Keratinocyte (primary cell): ENCODE measurements around the gene MSI2. TPM values are rescaled to one million over a fixed set of nuclear protein-coding genes. Genes with fewer than 3 reads are reported as not detected.

Source experiments
- DNase-seq: peaks from one replicate; pipeline ENCODE4 v3.0.0-alpha.2; 2011; ENCODE audit warnings: low read depth, missing footprints, low spot score
- FAIRE-seq: peaks from 2 replicates; lab custom pipeline; 2011; peaks lifted over from hg19 to GRCh38; lab: Jason Lieb, UNC
- H2AFZ ChIP-seq: 2 replicates; pipeline ENCODE4 v1.6.0; 2012; ENCODE audit warnings: low read length, control low read depth, inconsistent platforms; ENCODE audit not compliant: control insufficient read depth
- H3K27ac ChIP-seq: 2 replicates; pipeline ENCODE4 v1.5.1; 2011; ENCODE audit warnings: low read length; ENCODE audit not compliant: control insufficient read depth, insufficient read depth
- H3K27me3 ChIP-seq: 3 replicates; pipeline ENCODE4 v1.6.0; 2011; ENCODE audit warnings: low read length; ENCODE audit not compliant: control insufficient read depth, insufficient read depth; ENCODE audit errors: extremely low read depth
- H3K36me3 ChIP-seq, 2 experiments: 2 replicates in 1 of 2; 3 replicates in 1 of 2; pipeline ENCODE4 v1.5.1; 2011; ENCODE audit warnings: low read length in 2 of 2, mild to moderate bottlenecking in 1 of 2; ENCODE audit not compliant: control insufficient read depth in 2 of 2, insufficient read depth in 2 of 2; ENCODE audit errors: extremely low read depth in 1 of 2
- H3K4me1 ChIP-seq: 3 replicates; pipeline ENCODE4 v1.5.1; 2011; ENCODE audit warnings: low read length; ENCODE audit not compliant: control insufficient read depth, insufficient read depth; ENCODE audit errors: extremely low read depth
- H3K4me2 ChIP-seq: 3 replicates; pipeline ENCODE4 v1.6.0; 2011; ENCODE audit warnings: low read depth, low read length; ENCODE audit not compliant: control insufficient read depth, insufficient read depth; ENCODE audit errors: extremely low read depth
- H3K4me3 ChIP-seq, 3 experiments: fragments of 200-600 bp in 1 of 3; sonication (generic) in 1 of 3; 2 replicates in 2 of 3; 3 replicates in 1 of 3; pipeline ENCODE4 v1.5.1; 2011 to 2016; ENCODE audit warnings: low read length in 3 of 3, mild to moderate bottlenecking in 3 of 3, control low read depth in 2 of 3, inconsistent platforms in 1 of 3, low read depth in 1 of 3, mixed read lengths in 1 of 3, mixed run types in 1 of 3, moderate library complexity in 1 of 3; ENCODE audit not compliant: control insufficient read depth in 2 of 3, insufficient read depth in 2 of 3; ENCODE audit errors: extremely low read depth in 1 of 3
- H3K79me2 ChIP-seq: 2 replicates; pipeline ENCODE4 v1.6.0; 2012; ENCODE audit warnings: low read length; ENCODE audit not compliant: control insufficient read depth, insufficient read depth
- H3K9ac ChIP-seq: 3 replicates; pipeline ENCODE4 v1.6.0; 2011; ENCODE audit warnings: low read length; ENCODE audit not compliant: control insufficient read depth, insufficient read depth; ENCODE audit errors: extremely low read depth
- H3K9me1 ChIP-seq: 3 replicates; pipeline ENCODE4 v1.6.0; 2011; ENCODE audit warnings: low read length; ENCODE audit not compliant: control insufficient read depth, insufficient read depth; ENCODE audit errors: extremely low read depth
- H3K9me3 ChIP-seq: 2 replicates; pipeline ENCODE4 v1.5.1; 2012; ENCODE audit warnings: low read depth, low read length; ENCODE audit not compliant: control insufficient read depth
- H4K20me1 ChIP-seq: 3 replicates; pipeline ENCODE4 v1.6.0; 2011; ENCODE audit warnings: low read length; ENCODE audit not compliant: control insufficient read depth, insufficient read depth; ENCODE audit errors: extremely low read depth
- CTCF ChIP-seq, 3 experiments: IDR thresholded peaks in 1 of 3; conservative IDR thresholded peaks in 1 of 3; optimal IDR thresholded peaks in 1 of 3; 2 replicates in 2 of 3; 3 replicates in 1 of 3; pipeline versions ENCODE3 to v1.5.1; 2011; ENCODE audit warnings: low read length in 3 of 3, mild to moderate bottlenecking in 3 of 3, moderate library complexity in 2 of 3, control low read depth in 1 of 3, inconsistent platforms in 1 of 3; ENCODE audit not compliant: insufficient read depth in 2 of 3; ENCODE audit errors: extremely low read depth in 1 of 3
- EZH2 ChIP-seq: IDR thresholded peaks from one replicate; pipeline ENCODE4 v1.6.1; 2012; ENCODE audit warnings: inconsistent platforms, mild to moderate bottlenecking, low read length, moderate library complexity
- dilution Hi-C: fragments of 300-500 bp; cut with MboI; formaldehyde crosslinking; loops from one replicate; pipeline ENCODE4 v1.7.0; 2020; ENCODE audit warnings: low sequenced_read_pairs; ENCODE audit not compliant: extremely low pct_ligation_motif_present
- polyA plus RNA-seq, 5 experiments: library from polyadenylated mRNA; depleted of rRNA in 3 of 5; stranded (reverse) in 3 of 5; stranded (forward) in 1 of 5; unstranded in 1 of 5; fragments of >200 nt; gene quantifications; 1 replicate in 1 of 5; 2 replicates in 3 of 5; 3 replicates in 1 of 5; pipeline versions ENCODE4 v1.2.1 to v1.2.3, GENCODE V29; 2011 to 2012; ENCODE audit warnings: missing spikeins in 2 of 5, low read depth in 1 of 5, low replicate concordance in 1 of 5

Gene MSI2
- polyA plus RNA-seq, 1 donor (not counting 4 experiments of a cell fraction or from before 2014, with no cell fraction given): 22.3 TPM

- FAIRE-seq (no peak), DNase-seq (no peak)
- Histone ChIP-seq H3K4me2 (no peak overlapping the region), H3K9ac (no peak overlapping the region), H2AFZ (no peak overlapping the region), H3K9me3 (no peaks in the 10 kb centered on the region), H3K79me2 (no peaks in the 10 kb centered on the region), H3K4me3 (no peak overlapping the region), H3K9me1 (no peaks in the 10 kb centered on the region), H3K4me1 (no peaks in the 10 kb centered on the region), H3K27me3 (no peaks in the 10 kb centered on the region), H3K27ac (no peak overlapping the region), H4K20me1 (no peaks in the 10 kb centered on the region), H3K36me3 (peaks cover 0 to 5% of the 10 kb centered on the region in 2 experiments)
- dilution Hi-C loops: no loop called here
- TF ChIP-seq EZH2 (no peak), CTCF (optimal IDR thresholded peaks at IDR 0.05 in 1 of 3, IDR thresholded peaks at IDR 0.05 in 1 of 3, conservative IDR thresholded peaks at IDR 0.05 in 1 of 3; ENCODE audit: extremely low read depth in 1 of 3, insufficient read depth in 2 of 3, low read length in 3 of 3) (no peak)
Observed at GRCh38 chr17:57404795-57405490, 148.6 kb downstream of the MSI2 start.

GRCh38 chr17:57405491-57406072 lies 149.3 kb downstream of the MSI2 start:
- H3K9me1 ChIP-seq: no peaks in the 10 kb centered on the region
- dilution Hi-C loops: no loop called here
- H2AFZ ChIP-seq: no peak overlapping the region
- H3K9me3 ChIP-seq: no peaks in the 10 kb centered on the region
- H3K27ac ChIP-seq: no peak overlapping the region
- H3K4me2 ChIP-seq: no peak overlapping the region
- no peak for FAIRE-seq
- no peak overlapping the region for H3K4me3 ChIP-seq
- H3K27me3 ChIP-seq: no peaks in the 10 kb centered on the region
- H3K79me2 ChIP-seq: no peaks in the 10 kb centered on the region
- H3K9ac ChIP-seq: no peak overlapping the region
- H4K20me1 ChIP-seq: no peaks in the 10 kb centered on the region
- H3K4me1 ChIP-seq: no peaks in the 10 kb centered on the region
- peaks cover 0 to 5% of the 10 kb centered on the region in 2 experiments for H3K36me3 ChIP-seq
- DNase-seq: no peak
- no peak for TF ChIP-seq EZH2
- no peak for TF ChIP-seq CTCF (optimal IDR thresholded peaks at IDR 0.05 in 1 of 3, IDR thresholded peaks at IDR 0.05 in 1 of 3, conservative IDR thresholded peaks at IDR 0.05 in 1 of 3; ENCODE audit: extremely low read depth in 1 of 3, insufficient read depth in 2 of 3, low read length in 3 of 3)
